GM12878 (cell line): ENCODE results near the gene CD7. TPM values are rescaled to one million over a fixed set of nuclear protein-coding genes. Genes with fewer than 3 reads are reported as not detected.

Source experiments
- ATAC-seq: fragments of 200-7000 bp; cut with Tn5 transposase; 3 replicates; pipeline ENCODE4 v1.9.1; 2020; ENCODE audit warnings: mild to moderate bottlenecking, moderate library complexity
- BruUV-seq: library from RNA; stranded (reverse); fragments of 400-500 nt; replicated peaks from 2 replicates; lab custom pipeline; 2021; lab: Mats Ljungman, UMichigan
- CTCF ChIA-PET: fragments of 300-600 bp; sonication (Branson Sonifier 250); formaldehyde crosslinking; extraction: SDS; loops from one replicate; lab custom pipeline; 2021; ENCODE audit warnings: inconsistent platforms; lab: Yijun Ruan, JAX
- POLR2A ChIA-PET: fragments of 350-600 bp; formaldehyde crosslinking; extraction: SDS; loops from one replicate; lab custom pipeline; 2021; ENCODE audit warnings: inconsistent platforms; lab: Charles Lee
- RAD21 ChIA-PET: fragments of 300-600 bp; sonication (Branson Sonifier 250); formaldehyde crosslinking; loops from one replicate; lab custom pipeline; 2023; ENCODE audit warnings: antibody characterized with exemption; ENCODE audit not compliant: unreplicated experiment; lab: Charles Lee
- SMC1A ChIA-PET: fragments of 300-600 bp; sonication (Branson Sonifier 250); formaldehyde crosslinking; loops from one replicate; lab custom pipeline; 2023; ENCODE audit not compliant: unreplicated experiment, uncharacterized antibody; lab: Charles Lee
- DNase-seq: peaks from one replicate; pipeline ENCODE4 v3.0.0-alpha.2; 2011; ENCODE audit warnings: low read depth, low spot score
- FAIRE-seq: peaks from 3 replicates; lab custom pipeline; 2011; peaks lifted over from hg19 to GRCh38; lab: Jason Lieb, UNC
- H2AFZ ChIP-seq: 2 replicates; pipeline ENCODE4 v1.6.0; 2011; ENCODE audit warnings: low read depth, low read length, control low read depth; ENCODE audit not compliant: control insufficient read depth
- H3K27ac ChIP-seq: 2 replicates; pipeline ENCODE4 v1.5.1; 2011; ENCODE audit warnings: control low read depth; ENCODE audit not compliant: control insufficient read depth, insufficient read depth
- H3K27me3 ChIP-seq, 2 experiments: replicated peaks in 1 of 2; 2 replicates each; pipeline versions ENCODE4 v1.6.0 to v1.6.1; 2011; ENCODE audit warnings: low read length in 1 of 2; ENCODE audit not compliant: control insufficient read depth in 2 of 2, insufficient read depth in 2 of 2
- H3K36me3 ChIP-seq, 2 experiments: 2 replicates each; pipeline ENCODE4 v1.5.1; 2011; ENCODE audit warnings: low read length in 1 of 2; ENCODE audit not compliant: control insufficient read depth in 2 of 2, insufficient read depth in 2 of 2
- H3K4me1 ChIP-seq: 2 replicates; pipeline ENCODE4 v1.6.1; 2011; ENCODE audit warnings: mild to moderate bottlenecking, low read length, moderate library complexity, mixed read lengths; ENCODE audit not compliant: control insufficient read depth, insufficient read depth
- H3K4me2 ChIP-seq: 2 replicates; pipeline ENCODE4 v1.6.0; 2011; ENCODE audit warnings: control low read depth; ENCODE audit not compliant: control insufficient read depth, insufficient read depth
- H3K4me3 ChIP-seq: fragments of 200-600 bp; sonication (generic); 2 replicates; pipeline ENCODE4 v1.5.1; 2016
- H3K79me2 ChIP-seq: 2 replicates; pipeline ENCODE4 v1.6.0; 2011; ENCODE audit warnings: low read length; ENCODE audit not compliant: control insufficient read depth, insufficient read depth
- H3K9ac ChIP-seq: 2 replicates; pipeline ENCODE4 v1.8.0; 2011; ENCODE audit warnings: low read length, control low read depth, mixed read lengths; ENCODE audit not compliant: control insufficient read depth, insufficient read depth
- H3K9me3 ChIP-seq: replicated peaks from 3 replicates; pipeline ENCODE4 v1.5.1; 2011; ENCODE audit warnings: mild to moderate bottlenecking, low read length; ENCODE audit not compliant: control insufficient read depth, insufficient read depth
- H4K20me1 ChIP-seq: 2 replicates; pipeline ENCODE4 v1.6.0; 2011; ENCODE audit not compliant: control insufficient read depth, insufficient read depth
- CREB1 ChIP-seq: IDR thresholded peaks from 2 replicates; pipeline ENCODE4 v1.6.1; 2012; ENCODE audit warnings: low read depth, mild to moderate bottlenecking, inconsistent platforms
- CTCF ChIP-seq, 3 experiments: IDR thresholded peaks in 2 of 3; conservative IDR thresholded peaks in 1 of 3; 2 replicates each; pipeline ENCODE4 v1.5.1; 2011; ENCODE audit warnings: low read depth in 3 of 3, low read length in 3 of 3, mild to moderate bottlenecking in 3 of 3, control low read depth in 2 of 3, moderate library complexity in 2 of 3, inconsistent platforms in 1 of 3, mixed read lengths in 1 of 3; ENCODE audit not compliant: control insufficient read depth in 2 of 3, insufficient read depth in 1 of 3; ENCODE audit errors: extremely low read depth in 1 of 3
- EED ChIP-seq: sonication (generic); IDR thresholded peaks from 2 replicates; pipeline ENCODE4 v1.6.1; 2016; ENCODE audit warnings: antibody characterized with exemption, low read depth
- ETV6 ChIP-seq, 2 experiments: fragments of 450-650 bp in 1 of 2; IDR thresholded peaks in 1 of 2; conservative IDR thresholded peaks in 1 of 2; 2 replicates each; pipeline ENCODE4 v1.6.1; 2014; ENCODE audit warnings: antibody characterized with exemption in 1 of 2, borderline replicate concordance in 1 of 2, low read depth in 1 of 2, mild to moderate bottlenecking in 1 of 2, moderate library complexity in 1 of 2
- IRF3 ChIP-seq: fragments of 450-650 bp; IDR thresholded peaks from 2 replicates; pipeline ENCODE4 v1.6.1; 2014; ENCODE audit warnings: mild to moderate bottlenecking
- MXI1 ChIP-seq: fragments of 150-350 bp; IDR thresholded peaks from 2 replicates; pipeline ENCODE4 v1.6.1; 2011; ENCODE audit warnings: low read depth, mild to moderate bottlenecking, inconsistent platforms, low read length, improper control_type of control experiment
- NBN ChIP-seq: fragments of 450-650 bp; IDR thresholded peaks from 2 replicates; pipeline ENCODE4 v1.6.1; 2016
- NR2C2 ChIP-seq: IDR thresholded peaks from 2 replicates; pipeline ENCODE4 v1.6.1; 2011; ENCODE audit warnings: borderline replicate concordance, low read depth; ENCODE audit not compliant: control insufficient read depth, insufficient read length
- RAD21 ChIP-seq: IDR thresholded peaks from 2 replicates; pipeline ENCODE4 v1.6.1; 2011; ENCODE audit warnings: mild to moderate bottlenecking, low read depth, low read length, moderate library complexity; ENCODE audit not compliant: insufficient read depth
- RFX5 ChIP-seq: IDR thresholded peaks from 2 replicates; pipeline ENCODE4 v1.6.1; 2011; ENCODE audit warnings: low read depth, low read length, improper control_type of control experiment
- SIX5 ChIP-seq: IDR thresholded peaks from 2 replicates; pipeline ENCODE4 v1.6.1; 2011; ENCODE audit warnings: mild to moderate bottlenecking, low read depth, low read length, moderate library complexity; ENCODE audit not compliant: severe bottlenecking
- SMARCA5 ChIP-seq: fragments of 450-650 bp; IDR thresholded peaks from 2 replicates; pipeline ENCODE4 v1.6.1; 2017; ENCODE audit warnings: mild to moderate bottlenecking
- TCF3 ChIP-seq: IDR thresholded peaks from 2 replicates; pipeline ENCODE4 v1.6.1; 2012; ENCODE audit warnings: low read depth, mild to moderate bottlenecking, low read length, borderline replicate concordance; ENCODE audit not compliant: insufficient read depth
- YY1 ChIP-seq: IDR thresholded peaks from 2 replicates; pipeline ENCODE4 v1.6.1; 2011; ENCODE audit warnings: low read depth, mild to moderate bottlenecking, low read length
- ZNF592 ChIP-seq: fragments of 450-650 bp; IDR thresholded peaks from 2 replicates; pipeline ENCODE4 v1.6.1; 2017; ENCODE audit warnings: mild to moderate bottlenecking, moderate library complexity
- WGBS: methylation state at CpG from one replicate; pipeline ENCODE4 v1.1.6; 2016; ENCODE audit warnings: low lambda C conversion rate; ENCODE audit not compliant: insufficient replicate concordance, insufficient coverage; ENCODE audit errors: missing lambda C conversion rate; 5-methylcytosine and 5-hydroxymethylcytosine counted together
- in situ Hi-C: fragments of 300-500 bp; cut with MboI; formaldehyde crosslinking; loops from 9 replicates; pipeline ENCODE4 v1.14.3; 2018; ENCODE audit warnings: mixed read lengths
- intact Hi-C: fragments of 100-400 bp; cut with micrococcal nuclease; formaldehyde crosslinking; loops from one replicate; pipeline ENCODE4 v1.14.2; 2022; ENCODE audit not compliant: unreplicated experiment
- polyA plus RNA-seq, 11 experiments: library from polyadenylated mRNA; depleted of rRNA in 4 of 11; unstranded in 6 of 11; stranded (reverse) in 5 of 11; fragments of >200 nt; fragmentation: Nextera tagmentation in 4 of 11; fragmentation: Illumina TruSeq in 1 of 11; extraction: Ambion mirVana in 4 of 11; extraction: Trizol in 1 of 11; gene quantifications; 1 replicate in 1 of 11; 2 replicates in 10 of 11; pipeline versions ENCODE4 v1.2.1 to v1.2.3, GENCODE V29; 2011 to 2016; ENCODE audit warnings: inconsistent platforms in 2 of 11, missing spikeins in 2 of 11, low read depth in 1 of 11
- total RNA-seq, 4 experiments: library from RNA; depleted of rRNA in 3 of 4; stranded (reverse); fragments of >200 nt in 3 of 4; fragmentation: Illumina TruSeq in 1 of 4; extraction: Trizol in 1 of 4; gene quantifications; 2 replicates each; pipeline versions ENCODE4 v1.2.1 to v1.2.3, GENCODE V29; 2013 to 2021

CD7 gene
- total and polyA plus RNA-seq, 10 of the 15 experiments (the other 5 are each of a cell fraction or from before 2014, with no cell fraction given): 0.33 TPM; not detected in 9

GRCh38 chr17:82303944-82304808 lies 13.2 kb downstream of the CD7 start:
- intact Hi-C loops: no loop called here
- H3K4me3 ChIP-seq: no peak overlapping the region
- RAD21 ChIA-PET: interaction anchor here (1.3 to 7.9 kb wide), 5 partner anchors 12 to 72 kb away, joined by 3 to 77 read pairs (median 7); partner anchors contain the start of gene CD7
- no peak overlapping the region for H3K4me2 ChIP-seq
- H3K4me1 ChIP-seq: peaks cover 29% of the 10 kb centered on the region
- 53% methylated on average over 13 of the region's 26 CpGs for WGBS
- FAIRE-seq (no peak), ATAC-seq (no peak), DNase-seq (no peak)
- in situ Hi-C loops: no loop called here
- H4K20me1 ChIP-seq: no peaks in the 10 kb centered on the region
- H3K27ac ChIP-seq: no peak overlapping the region
- no peak overlapping the region for H2AFZ ChIP-seq
- no peaks in the 10 kb centered on the region; a peak in 1 of 4 replicates for H3K27me3 ChIP-seq
- SMC1A ChIA-PET: interaction anchor here (0.9 to 5.1 kb wide), 5 partner anchors 18 to 98 kb away, joined by 3 to 42 read pairs (median 4); no protein-coding TSS in a partner anchor
- no peaks in the 10 kb centered on the region for H3K36me3 ChIP-seq
- no peaks in the 10 kb centered on the region for H3K79me2 ChIP-seq
- no TSS peak for BruUV-seq
- POLR2A ChIA-PET: interaction anchor here (0.6 to 3.6 kb wide), 5 partner anchors 12 to 788 kb away, joined by 4 to 28 read pairs (median 5); no protein-coding TSS in a partner anchor
- H3K9ac ChIP-seq: no peak overlapping the region
- H3K9me3 ChIP-seq: no peaks in the 10 kb centered on the region
- CTCF ChIA-PET: interaction anchor here (0.7 to 8.7 kb wide), 6 partner anchors 12 to 69 kb away, joined by 3 to 94 read pairs (median 3); partner anchors contain the start of gene CD7
- TF ChIP-seq IRF3 (no peak), SMARCA5 (no peak), CTCF (IDR thresholded peaks at IDR 0.05 in 2 of 3, conservative IDR thresholded peaks at IDR 0.05 in 1 of 3; ENCODE audit: control insufficient read depth in 2 of 3, extremely low read depth in 1 of 3, insufficient read depth in 1 of 3, low read depth in 3 of 3, low read length in 3 of 3) (no peak), YY1 (no peak), TCF3 (no peak), SIX5 (no peak), NR2C2 (no peak), EED (no peak), NBN (no peak), MXI1 (no peak), RAD21 (no peak), ETV6 (conservative IDR thresholded peaks at IDR 0.05 in 1 of 2, IDR thresholded peaks at IDR 0.05 in 1 of 2; ENCODE audit: borderline replicate concordance in 1 of 2, low read depth in 1 of 2) (no peak), CREB1 (no peak), ZNF592 (no peak), RFX5 (no peak)
